GM12874 (cell line): ENCODE measurements around the gene ETS2.

ENCODE experiments used
- CTCF ChIP-seq: IDR thresholded peaks from 2 replicates; pipeline ENCODE4 v1.5.1; 2011; ENCODE audit warnings: low read depth, mild to moderate bottlenecking, control low read depth, low read length, moderate library complexity; ENCODE audit not compliant: insufficient read depth

Gene ETS2

GRCh38 chr21:38784458-38785266 lies 21.1 kb upstream of the ETS2 start:
- no peak for TF ChIP-seq CTCF

- no peak for TF ChIP-seq CTCF
These were observed 20.2 kb upstream of the ETS2 start for GRCh38 chr21:38785483-38785882.

- TF ChIP-seq CTCF, result no peak
These were observed 18.7 kb upstream of the ETS2 start for GRCh38 chr21:38787016-38787415.

- no peak for TF ChIP-seq CTCF
These were observed 18.1 kb upstream of the ETS2 start for GRCh38 chr21:38787461-38788274.

GRCh38 chr21:38788275-38788905 lies 17.3 kb upstream of the ETS2 start:
- no peak for TF ChIP-seq CTCF

GRCh38 chr21:38789275-38789674 lies 16.5 kb upstream of the ETS2 start:
- TF ChIP-seq CTCF, result no peak

GRCh38 chr21:38790059-38790458 lies 15.7 kb upstream of the ETS2 start:
- TF ChIP-seq CTCF, result no peak
